ENCODE results near the gene CYP2A7. TPM values are rescaled to one million over a fixed set of nuclear protein-coding genes. Genes with fewer than 3 reads are reported as not detected.

The CYP2A7 gene
- total RNA-seq, 1 experiment from 2014 or later = not detected

DNA sequence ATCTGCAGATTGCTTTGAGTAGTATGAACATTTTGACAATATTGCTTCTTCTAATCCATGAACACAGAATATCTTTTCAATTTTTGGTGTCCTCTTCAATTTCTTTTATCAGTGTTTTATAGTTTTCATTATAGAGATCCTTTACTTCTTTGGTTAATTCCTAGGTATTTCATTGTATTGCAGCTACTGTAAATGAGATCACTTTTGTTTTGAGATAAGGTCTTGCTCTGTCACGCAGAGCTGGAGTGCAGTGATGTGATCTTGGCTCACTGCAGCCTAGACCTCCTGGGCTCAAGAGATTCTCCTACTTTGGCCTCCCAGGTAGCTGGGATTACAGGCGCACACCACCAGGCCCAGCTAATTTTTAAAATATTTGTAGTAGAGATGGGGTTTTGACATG is 9.8 kb downstream of the CYP2A7 start:
- ChIA-PET RAD21 (ENCODE audit: low non-redundant PET in 1 of 2, low total read pairs in 2 of 2, uncharacterized antibody in 2 of 2, unreplicated experiment in 2 of 2) (no interaction called here), CTCF (no interaction called here), POLR2A (no interaction called here)
- no peaks in the 10 kb centered on the region for H4K20me1 ChIP-seq (ENCODE audit: insufficient read depth)
- no peak overlapping the region for H2AFZ ChIP-seq (ENCODE audit: low read depth, low read length, poor library complexity, severe bottlenecking)
- DNase-seq (ENCODE audit: low read depth, low spot score) (no peak), ATAC-seq (no peak)
- H3K4me3 ChIP-seq (replicated peaks in 1 of 2; ENCODE audit: low read depth in 1 of 2, low read length in 2 of 2) = no peak overlapping the region
- intact Hi-C loops (cut with micrococcal nuclease) = no loop called here
- no peaks in the 10 kb centered on the region for H3K36me3 ChIP-seq (ENCODE audit: control insufficient read depth in 1 of 2, insufficient read depth in 2 of 2, low read length in 2 of 2)
- H3K9me3 ChIP-seq (ENCODE audit: control insufficient read depth in 1 of 2, insufficient read depth in 1 of 2, low read depth in 1 of 2, low read length in 2 of 2) = no peaks in the 10 kb centered on the region
- no peaks in the 10 kb centered on the region for H3K79me2 ChIP-seq (ENCODE audit: insufficient read depth, low read length)
- H3K9me2 ChIP-seq (ENCODE audit: insufficient read depth) = no peaks in the 10 kb centered on the region
- BruUV-seq (replicated peaks) = no TSS peak
- TF ChIP-seq SP1 (IDR thresholded peaks at IDR 0.05; ENCODE audit: low read depth) (no peak), SIN3A (IDR thresholded peaks at IDR 0.05; ENCODE audit: low read depth) (no peak)
- H3K9ac ChIP-seq (ENCODE audit: low read length) = no peak overlapping the region
- no peak overlapping the region for H3K4me2 ChIP-seq (ENCODE audit: low read length)
- H3K4me1 ChIP-seq (ENCODE audit: control insufficient read depth in 1 of 2, insufficient read depth in 2 of 2, low read length in 2 of 2) = no peaks in the 10 kb centered on the region
- peaks cover 5% of the 10 kb centered on the region; the same call in 1 of the 2 replicates for H3K27me3 ChIP-seq (ENCODE audit: insufficient read depth, low read length)
- no peak overlapping the region for H3K27ac ChIP-seq (ENCODE audit: low read depth, low read length)

DNA sequence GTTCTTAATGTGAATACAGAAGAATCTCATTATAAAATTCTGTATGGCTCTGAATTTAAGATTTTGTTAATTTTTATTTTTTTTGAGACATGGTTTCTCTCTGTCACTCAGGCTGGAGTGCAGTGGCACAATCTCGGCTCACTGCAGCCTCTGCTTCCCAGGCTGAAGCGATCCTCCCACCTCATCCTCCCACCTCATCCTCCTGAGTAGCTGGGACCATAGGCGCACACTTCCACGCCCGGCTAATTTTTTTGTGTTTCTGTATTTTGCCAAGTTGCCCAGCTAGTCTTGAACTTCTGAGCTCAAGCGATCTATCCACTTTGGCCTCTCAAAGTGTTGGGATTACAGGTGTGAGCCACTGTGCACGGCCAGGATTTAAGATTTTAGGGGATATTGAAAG is 14.3 kb downstream of the CYP2A7 start:
- no peaks in the 10 kb centered on the region for H3K4me1 ChIP-seq (ENCODE audit: control insufficient read depth in 1 of 2, insufficient read depth in 2 of 2, low read length in 2 of 2)
- no peak overlapping the region for H3K4me3 ChIP-seq (replicated peaks in 1 of 2; ENCODE audit: low read depth in 1 of 2, low read length in 2 of 2)
- ChIA-PET RAD21 (ENCODE audit: low non-redundant PET in 1 of 2, low total read pairs in 2 of 2, uncharacterized antibody in 2 of 2, unreplicated experiment in 2 of 2) (no interaction called here), POLR2A (no interaction called here), CTCF (no interaction called here)
- no peaks in the 10 kb centered on the region for H3K79me2 ChIP-seq (ENCODE audit: insufficient read depth, low read length)
- TF ChIP-seq SRF (IDR thresholded peaks at IDR 0.05; ENCODE audit: low read depth) (no peak), RAD21 (IDR thresholded peaks at IDR 0.05; ENCODE audit: low read depth) (no peak), SP1 (IDR thresholded peaks at IDR 0.05; ENCODE audit: low read depth) (no peak), EZH2phosphoT487 (IDR thresholded peaks at IDR 0.05; ENCODE audit: borderline replicate concordance) (no peak), ZNF274 (IDR thresholded peaks at IDR 0.05; ENCODE audit: low read depth, low read length) (no peak), JUND (IDR thresholded peaks at IDR 0.05) (no peak), YY1 (IDR thresholded peaks at IDR 0.05; ENCODE audit: extremely low read depth, insufficient replicate concordance, low read depth, low read length) (no peak), ELF1 (IDR thresholded peaks at IDR 0.05; ENCODE audit: borderline replicate concordance, low read depth) (no peak)
- TF ChIP-seq, protein P1, sequence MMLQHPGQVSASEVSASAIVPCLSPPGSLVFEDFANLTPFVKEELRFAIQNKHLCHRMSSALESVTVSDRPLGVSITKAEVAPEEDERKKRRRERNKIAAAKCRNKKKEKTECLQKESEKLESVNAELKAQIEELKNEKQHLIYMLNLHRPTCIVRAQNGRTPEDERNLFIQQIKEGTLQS (IDR thresholded peaks at IDR 0.05) = no peak
- TF ChIP-seq, protein P2, sequence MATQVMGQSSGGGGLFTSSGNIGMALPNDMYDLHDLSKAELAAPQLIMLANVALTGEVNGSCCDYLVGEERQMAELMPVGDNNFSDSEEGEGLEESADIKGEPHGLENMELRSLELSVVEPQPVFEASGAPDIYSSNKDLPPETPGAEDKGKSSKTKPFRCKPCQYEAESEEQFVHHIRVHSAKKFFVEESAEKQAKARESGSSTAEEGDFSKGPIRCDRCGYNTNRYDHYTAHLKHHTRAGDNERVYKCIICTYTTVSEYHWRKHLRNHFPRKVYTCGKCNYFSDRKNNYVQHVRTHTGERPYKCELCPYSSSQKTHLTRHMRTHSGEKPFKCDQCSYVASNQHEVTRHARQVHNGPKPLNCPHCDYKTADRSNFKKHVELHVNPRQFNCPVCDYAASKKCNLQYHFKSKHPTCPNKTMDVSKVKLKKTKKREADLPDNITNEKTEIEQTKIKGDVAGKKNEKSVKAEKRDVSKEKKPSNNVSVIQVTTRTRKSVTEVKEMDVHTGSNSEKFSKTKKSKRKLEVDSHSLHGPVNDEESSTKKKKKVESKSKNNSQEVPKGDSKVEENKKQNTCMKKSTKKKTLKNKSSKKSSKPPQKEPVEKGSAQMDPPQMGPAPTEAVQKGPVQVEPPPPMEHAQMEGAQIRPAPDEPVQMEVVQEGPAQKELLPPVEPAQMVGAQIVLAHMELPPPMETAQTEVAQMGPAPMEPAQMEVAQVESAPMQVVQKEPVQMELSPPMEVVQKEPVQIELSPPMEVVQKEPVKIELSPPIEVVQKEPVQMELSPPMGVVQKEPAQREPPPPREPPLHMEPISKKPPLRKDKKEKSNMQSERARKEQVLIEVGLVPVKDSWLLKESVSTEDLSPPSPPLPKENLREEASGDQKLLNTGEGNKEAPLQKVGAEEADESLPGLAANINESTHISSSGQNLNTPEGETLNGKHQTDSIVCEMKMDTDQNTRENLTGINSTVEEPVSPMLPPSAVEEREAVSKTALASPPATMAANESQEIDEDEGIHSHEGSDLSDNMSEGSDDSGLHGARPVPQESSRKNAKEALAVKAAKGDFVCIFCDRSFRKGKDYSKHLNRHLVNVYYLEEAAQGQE (IDR thresholded peaks at IDR 0.05; ENCODE audit: low read depth) = no peak
- TF ChIP-seq, protein P3, sequence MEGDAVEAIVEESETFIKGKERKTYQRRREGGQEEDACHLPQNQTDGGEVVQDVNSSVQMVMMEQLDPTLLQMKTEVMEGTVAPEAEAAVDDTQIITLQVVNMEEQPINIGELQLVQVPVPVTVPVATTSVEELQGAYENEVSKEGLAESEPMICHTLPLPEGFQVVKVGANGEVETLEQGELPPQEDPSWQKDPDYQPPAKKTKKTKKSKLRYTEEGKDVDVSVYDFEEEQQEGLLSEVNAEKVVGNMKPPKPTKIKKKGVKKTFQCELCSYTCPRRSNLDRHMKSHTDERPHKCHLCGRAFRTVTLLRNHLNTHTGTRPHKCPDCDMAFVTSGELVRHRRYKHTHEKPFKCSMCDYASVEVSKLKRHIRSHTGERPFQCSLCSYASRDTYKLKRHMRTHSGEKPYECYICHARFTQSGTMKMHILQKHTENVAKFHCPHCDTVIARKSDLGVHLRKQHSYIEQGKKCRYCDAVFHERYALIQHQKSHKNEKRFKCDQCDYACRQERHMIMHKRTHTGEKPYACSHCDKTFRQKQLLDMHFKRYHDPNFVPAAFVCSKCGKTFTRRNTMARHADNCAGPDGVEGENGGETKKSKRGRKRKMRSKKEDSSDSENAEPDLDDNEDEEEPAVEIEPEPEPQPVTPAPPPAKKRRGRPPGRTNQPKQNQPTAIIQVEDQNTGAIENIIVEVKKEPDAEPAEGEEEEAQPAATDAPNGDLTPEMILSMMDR (IDR thresholded peaks at IDR 0.05 in 2 of 3, conservative IDR thresholded peaks at IDR 0.05 in 1 of 3; ENCODE audit: borderline replicate concordance in 1 of 3, insufficient read depth in 1 of 3, low read depth in 2 of 3, low read length in 2 of 3) = no peak
- DNase-seq (ENCODE audit: low read depth, low spot score) = no peak
- no peaks in the 10 kb centered on the region for H4K20me1 ChIP-seq (ENCODE audit: insufficient read depth)
- H3K4me2 ChIP-seq (ENCODE audit: low read length) = no peak overlapping the region
- no peaks in the 10 kb centered on the region for H3K9me2 ChIP-seq (ENCODE audit: insufficient read depth)
- ATAC-seq = no peak
- intact Hi-C loops (cut with micrococcal nuclease) = no loop called here
- no peaks in the 10 kb centered on the region for H3K36me3 ChIP-seq (ENCODE audit: control insufficient read depth in 1 of 2, insufficient read depth in 2 of 2, low read length in 2 of 2)
- no peak overlapping the region for H3K9ac ChIP-seq (ENCODE audit: low read length)
- H3K27me3 ChIP-seq (ENCODE audit: insufficient read depth, low read length) = no peaks in the 10 kb centered on the region; the same call in 1 of the 2 replicates
- H3K27ac ChIP-seq (ENCODE audit: low read depth, low read length) = no peak overlapping the region
- H3K9me3 ChIP-seq (ENCODE audit: control insufficient read depth in 1 of 2, insufficient read depth in 1 of 2, low read depth in 1 of 2, low read length in 2 of 2) = no peaks in the 10 kb centered on the region
- BruUV-seq (replicated peaks) = no TSS peak
- H2AFZ ChIP-seq (ENCODE audit: low read depth, low read length, poor library complexity, severe bottlenecking) = no peak overlapping the region

Measured in HCT116 (cell line).